GM21723 (cell line): ENCODE data around the gene GLS2.
"Not testable (repeated sequence)": the region's sequence is repeated elsewhere in the genome, so short reads cannot be mapped to it uniquely, and the experiment has no call there.

Experiments used
- ATAC-seq: cut with Tn5 transposase; IDR thresholded peaks from one replicate; pipeline ENCODE4 v1.9.1; 2021; ENCODE audit warnings: mild to moderate bottlenecking, moderate library complexity; ENCODE audit not compliant: unreplicated experiment

The GLS2 gene

GRCh38 chr12:56488041-56488955 lies at the start of gene GLS2:
GLS2 (minus strand) TSS chr12:56488161; CDS start chr12:56488118, 43 bp downstream.
- ATAC-seq: peak; percentile 91

GRCh38 chr12:56537546-56537945 lies 49.6 kb upstream of the GLS2 start:
- no peak for ATAC-seq

GRCh38 chr12:56530390-56531055 lies 42.6 kb upstream of the GLS2 start:
- ATAC-seq: no peak

GRCh38 chr12:56529656-56530055 lies 41.7 kb upstream of the GLS2 start:
- no peak for ATAC-seq

GRCh38 chr12:56528846-56529245 lies 40.9 kb upstream of the GLS2 start:
- no peak for ATAC-seq

GRCh38 chr12:56522411-56523193 lies 34.6 kb upstream of the GLS2 start:
- ATAC-seq: no peak

- peak; percentile 88 for ATAC-seq
These were observed 33.8 kb upstream of the GLS2 start, which contains the start of gene RBMS2 for GRCh38 chr12:56521590-56522371. RBMS2 (plus strand) TSS chr12:56521820; CDS start chr12:56522024, 204 bp downstream.

- ATAC-seq: peak; percentile 9
These were observed 33.2 kb upstream of the GLS2 start for GRCh38 chr12:56521209-56521589.

- ATAC-seq: no peak
These were observed 32.5 kb upstream of the GLS2 start for GRCh38 chr12:56520506-56520905.

GRCh38 chr12:56520048-56520447 lies 32.1 kb upstream of the GLS2 start:
- no peak for ATAC-seq

GRCh38 chr12:56518570-56518969 lies 30.6 kb upstream of the GLS2 start:
- ATAC-seq: no peak

- no peak for ATAC-seq
These were observed 29.9 kb upstream of the GLS2 start for GRCh38 chr12:56517854-56518253.

- not testable (repeated sequence) for ATAC-seq
These were observed 26.0 kb upstream of the GLS2 start for GRCh38 chr12:56514014-56514318.

- no peak for ATAC-seq
These were observed 22.8 kb upstream of the GLS2 start for GRCh38 chr12:56510786-56511185.

- ATAC-seq: not testable (repeated sequence)
These were observed 11.9 kb upstream of the GLS2 start for GRCh38 chr12:56499879-56500278.

- ATAC-seq: not testable (repeated sequence)
These were observed 11.5 kb upstream of the GLS2 start for GRCh38 chr12:56499452-56499851.

- ATAC-seq: not testable (repeated sequence)
These were observed 10.4 kb upstream of the GLS2 start for GRCh38 chr12:56498126-56498902.

- ATAC-seq: not testable (repeated sequence)
These were observed 8.7 kb upstream of the GLS2 start for GRCh38 chr12:56496704-56497103.

GRCh38 chr12:56494481-56494880 lies 6.5 kb upstream of the GLS2 start:
- ATAC-seq: not testable (repeated sequence)

GRCh38 chr12:56494106-56494415 lies 6.1 kb upstream of the GLS2 start:
- ATAC-seq: not testable (repeated sequence)
